KMS-11 (cell line): ENCODE results near the gene CRYBG2.

Experiments used
- H2AFZ ChIP-seq: fragments of 200-600 bp; sonication (generic); 2 replicates; pipeline ENCODE4 v1.6.1; 2016; ENCODE audit warnings: antibody characterized with exemption, mixed run types, low read depth
- H3K27ac ChIP-seq: fragments of 200-600 bp; sonication (generic); 2 replicates; pipeline ENCODE4 v1.6.1; 2016; ENCODE audit warnings: mild to moderate bottlenecking, mixed run types
- H3K27me3 ChIP-seq: fragments of 200-600 bp; sonication (generic); 2 replicates; pipeline ENCODE4 v1.6.1; 2017; ENCODE audit warnings: mild to moderate bottlenecking, low read depth, mixed run types, moderate library complexity; ENCODE audit not compliant: insufficient read depth
- H3K36me3 ChIP-seq: fragments of 200-600 bp; sonication (generic); 2 replicates; pipeline ENCODE4 v1.6.1; 2017; ENCODE audit warnings: mild to moderate bottlenecking, mixed run types; ENCODE audit not compliant: insufficient read depth
- H3K4me1 ChIP-seq: fragments of 200-600 bp; sonication (generic); 2 replicates; pipeline ENCODE4 v1.6.1; 2016; ENCODE audit warnings: mild to moderate bottlenecking, low read depth, mixed run types; ENCODE audit not compliant: poor library complexity, severe bottlenecking
- H3K4me2 ChIP-seq: fragments of 200-600 bp; sonication (generic); 2 replicates; pipeline ENCODE4 v1.7.0; 2016; ENCODE audit warnings: mild to moderate bottlenecking, mixed run types
- H3K4me3 ChIP-seq: fragments of 200-600 bp; sonication (generic); IDR thresholded peaks from 2 replicates; pipeline ENCODE4 v1.6.1; 2017; ENCODE audit warnings: low read depth, low read length, mixed read lengths; ENCODE audit not compliant: insufficient read depth
- H3K79me2 ChIP-seq: fragments of 200-600 bp; sonication (generic); 2 replicates; pipeline ENCODE4 v1.6.1; 2016; ENCODE audit warnings: low read depth, mixed run types; ENCODE audit not compliant: insufficient read depth
- H3K9ac ChIP-seq: fragments of 200-600 bp; sonication (generic); 2 replicates; pipeline ENCODE4 v1.6.1; 2016; ENCODE audit warnings: mild to moderate bottlenecking, mixed run types
- H4K20me1 ChIP-seq: fragments of 200-600 bp; sonication (generic); 2 replicates; pipeline ENCODE4 v1.6.1; 2016; ENCODE audit warnings: mild to moderate bottlenecking, mixed run types; ENCODE audit not compliant: insufficient read depth
- CTCF ChIP-seq: fragments of 200-600 bp; sonication (generic); conservative IDR thresholded peaks from 2 replicates; pipeline ENCODE4 v1.6.1; 2017; ENCODE audit warnings: low read depth, mild to moderate bottlenecking, antibody characterized with exemption, low read length, moderate library complexity, mixed read lengths

Gene CRYBG2

GRCh38 chr1:26328597-26328996 lies 25.3 kb downstream of the CRYBG2 start:
- Histone ChIP-seq H3K4me2 (no peak overlapping the region), H3K4me3 (no peak overlapping the region), H4K20me1 (no peaks in the 10 kb centered on the region), H3K27me3 (no peaks in the 10 kb centered on the region), H3K9ac (no peak overlapping the region), H3K36me3 (no peaks in the 10 kb centered on the region), H3K79me2 (no peaks in the 10 kb centered on the region), H3K4me1 (no peaks in the 10 kb centered on the region), H2AFZ (no peak overlapping the region), H3K27ac (no peak overlapping the region)
- no peak for TF ChIP-seq CTCF

DNA sequence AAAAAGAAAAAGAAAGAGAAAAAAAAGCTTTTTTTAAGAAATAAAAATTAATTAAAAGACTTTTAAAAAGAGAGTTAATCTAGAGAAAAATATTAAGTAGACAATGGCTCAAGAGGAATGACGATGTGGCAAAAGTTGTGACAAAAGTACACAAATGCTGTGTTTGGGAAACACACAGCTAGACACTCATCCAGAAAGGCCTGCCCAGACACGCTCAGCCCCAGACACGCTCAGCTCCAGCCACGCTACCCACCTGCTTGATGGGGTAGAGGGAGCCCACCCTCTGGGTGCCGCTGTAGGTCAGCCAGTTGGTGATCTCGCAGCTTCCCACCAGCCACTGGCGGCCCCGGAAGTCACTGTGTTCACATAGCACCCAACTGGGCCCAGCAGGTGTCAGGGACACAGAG lies 26.0 kb downstream of the CRYBG2 start:
- H3K27me3 ChIP-seq = no peaks in the 10 kb centered on the region
- no peak overlapping the region for H2AFZ ChIP-seq
- TF ChIP-seq CTCF = no peak
- H3K4me1 ChIP-seq = no peaks in the 10 kb centered on the region
- no peaks in the 10 kb centered on the region for H3K36me3 ChIP-seq
- no peak overlapping the region for H3K4me2 ChIP-seq
- H4K20me1 ChIP-seq = no peaks in the 10 kb centered on the region
- H3K27ac ChIP-seq = no peak overlapping the region
- no peaks in the 10 kb centered on the region for H3K79me2 ChIP-seq
- H3K4me3 ChIP-seq = no peak overlapping the region
- no peak overlapping the region for H3K9ac ChIP-seq

DNA sequence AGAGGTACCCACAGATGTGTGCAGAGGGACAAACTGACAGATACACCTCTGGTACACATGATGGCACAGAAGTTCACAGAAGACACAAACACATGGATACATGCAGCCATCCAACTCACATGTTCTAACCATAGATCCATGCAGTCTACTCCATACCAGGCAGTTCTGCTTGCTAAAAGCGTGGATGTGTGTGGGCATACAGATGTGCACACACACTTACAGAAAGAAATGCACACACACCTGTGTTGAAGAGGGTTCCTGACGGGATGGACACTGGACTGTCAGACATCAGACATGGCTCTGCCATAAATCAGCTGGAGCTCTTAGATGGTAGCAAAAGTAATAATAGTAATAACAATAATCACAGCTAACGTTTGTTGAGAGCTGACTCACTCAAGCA lies 29.4 kb downstream of the CRYBG2 start:
- Histone ChIP-seq H3K27ac (no peak overlapping the region), H3K4me2 (no peak overlapping the region), H3K4me1 (peaks cover 4% of the 10 kb centered on the region), H2AFZ (no peak overlapping the region), H3K79me2 (no peaks in the 10 kb centered on the region), H3K4me3 (no peak overlapping the region), H3K9ac (no peak overlapping the region), H3K36me3 (no peaks in the 10 kb centered on the region), H3K27me3 (no peaks in the 10 kb centered on the region), H4K20me1 (no peaks in the 10 kb centered on the region)
- TF ChIP-seq CTCF = no peak

- no peak overlapping the region for H2AFZ ChIP-seq
- H3K4me3 ChIP-seq = no peak overlapping the region
- H3K79me2 ChIP-seq = no peaks in the 10 kb centered on the region
- no peak overlapping the region for H3K9ac ChIP-seq
- H3K36me3 ChIP-seq = no peaks in the 10 kb centered on the region
- H3K27ac ChIP-seq = no peak overlapping the region
- H4K20me1 ChIP-seq = no peaks in the 10 kb centered on the region
- peaks cover 4% of the 10 kb centered on the region for H3K4me1 ChIP-seq
- no peak overlapping the region for H3K4me2 ChIP-seq
- TF ChIP-seq CTCF = no peak
- no peaks in the 10 kb centered on the region for H3K27me3 ChIP-seq
Observed at GRCh38 chr1:26323382-26323781, 30.5 kb downstream of the CRYBG2 start.

DNA sequence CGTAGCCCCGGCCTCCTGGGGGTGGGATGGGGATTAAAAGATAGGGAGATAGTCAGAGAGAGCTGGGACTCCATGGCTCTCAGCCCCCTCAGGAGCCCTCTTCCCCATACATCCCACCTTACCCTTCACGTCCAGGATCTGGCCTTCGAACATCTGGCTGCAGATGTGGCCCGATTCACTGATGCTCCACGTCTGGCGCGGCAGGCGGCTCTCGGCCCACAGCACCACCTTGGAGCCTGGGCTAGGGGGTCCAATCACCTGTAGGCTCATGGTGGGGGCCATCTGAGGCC lies 31.9 kb downstream of the CRYBG2 start:
- no peak overlapping the region for H3K4me3 ChIP-seq
- H2AFZ ChIP-seq = peak overlapping the region; percentile 81; the same call in 1 of the 2 replicates
- H3K9ac ChIP-seq = no peak overlapping the region
- H3K4me2 ChIP-seq = no peak overlapping the region
- no peaks in the 10 kb centered on the region for H3K36me3 ChIP-seq
- TF ChIP-seq CTCF = no peak
- H3K79me2 ChIP-seq = no peaks in the 10 kb centered on the region
- no peaks in the 10 kb centered on the region for H4K20me1 ChIP-seq
- H3K4me1 ChIP-seq = peaks cover 4% of the 10 kb centered on the region
- H3K27me3 ChIP-seq = no peaks in the 10 kb centered on the region
- no peak overlapping the region for H3K27ac ChIP-seq
